HG03064 (cell line): Measurements from ENCODE around the gene CD58.

ENCODE experiments used
- ATAC-seq: cut with Tn5 transposase; IDR thresholded peaks from one replicate; pipeline ENCODE4 v1.9.1; 2021; ENCODE audit warnings: low read depth; ENCODE audit not compliant: unreplicated experiment

CD58 gene

GRCh38 chr1:116476321-116476720 is 94.5 kb downstream of the CD58 start:
- no peak for ATAC-seq

GRCh38 chr1:116475850-116476218 is 95.0 kb downstream of the CD58 start:
- no peak for ATAC-seq

DNA sequence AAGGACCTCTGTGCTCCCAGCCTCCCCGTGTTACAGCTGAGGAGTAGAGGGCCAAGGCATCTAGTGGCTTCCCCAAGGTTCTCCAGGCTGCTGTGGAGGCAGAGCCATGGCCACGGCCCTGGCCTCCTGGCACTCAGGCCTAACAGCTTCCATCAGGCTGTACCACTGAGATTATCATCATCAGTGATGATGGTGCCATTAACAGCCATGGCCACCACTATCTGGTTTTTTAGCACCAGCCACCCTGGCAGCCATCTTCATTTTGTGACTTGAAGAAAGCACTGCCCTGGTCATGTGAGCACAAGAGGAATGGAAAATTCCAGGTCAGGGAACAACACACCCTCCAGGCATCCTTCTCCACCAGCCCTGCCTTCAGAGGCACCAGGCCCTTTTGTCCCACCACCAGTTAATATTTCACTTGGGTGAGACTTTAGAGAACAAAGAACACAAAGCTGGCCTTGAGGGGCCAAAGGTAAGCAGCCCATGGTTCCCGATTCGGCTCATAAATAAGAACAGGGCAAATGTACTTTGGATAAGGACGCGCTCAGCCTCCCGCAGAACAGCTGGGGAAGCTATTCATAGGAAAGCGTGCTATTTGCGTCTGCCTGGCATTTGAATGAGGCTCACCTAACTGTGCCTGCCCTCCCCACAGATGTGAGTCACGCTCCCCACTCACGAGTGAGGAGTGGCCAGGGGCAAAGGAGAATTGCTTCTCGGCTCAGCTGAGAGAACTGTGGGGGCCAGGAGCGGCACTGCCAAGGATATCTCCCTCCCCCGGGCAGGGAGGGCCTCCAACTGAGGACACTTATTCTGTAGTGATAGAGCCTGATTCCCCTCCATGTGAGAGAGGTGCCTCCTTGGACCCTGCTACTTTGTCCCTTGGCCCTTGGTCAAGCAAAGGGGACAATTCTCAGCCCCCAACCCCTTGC is 95.6 kb downstream of the CD58 start:
- no peak for ATAC-seq

DNA sequence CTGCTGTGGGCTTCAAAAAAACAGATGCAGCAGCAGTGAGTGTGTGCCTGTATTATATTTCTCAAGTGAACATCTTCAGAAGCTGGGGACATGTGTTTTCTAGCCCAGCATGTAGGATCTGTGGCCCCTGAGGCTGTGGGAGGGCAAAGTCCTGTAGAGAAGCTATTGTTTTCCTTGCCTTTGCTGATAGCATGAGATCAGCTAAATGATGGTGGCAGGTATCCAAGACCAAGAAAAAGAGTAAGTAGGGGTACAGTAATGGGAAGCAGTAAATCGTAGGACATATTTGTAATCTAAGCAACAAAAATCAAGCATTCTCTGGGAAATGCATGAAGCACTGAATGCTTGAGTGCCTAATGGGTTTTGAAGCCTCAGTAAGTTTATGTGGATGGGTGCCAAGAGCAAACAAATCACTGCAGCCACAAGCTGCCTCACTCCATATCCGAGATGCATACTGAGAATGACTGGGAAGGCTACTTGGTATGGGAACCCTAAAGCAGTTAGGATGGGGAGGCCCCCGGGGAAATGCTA is 98.3 kb downstream of the CD58 start:
- no peak for ATAC-seq

DNA sequence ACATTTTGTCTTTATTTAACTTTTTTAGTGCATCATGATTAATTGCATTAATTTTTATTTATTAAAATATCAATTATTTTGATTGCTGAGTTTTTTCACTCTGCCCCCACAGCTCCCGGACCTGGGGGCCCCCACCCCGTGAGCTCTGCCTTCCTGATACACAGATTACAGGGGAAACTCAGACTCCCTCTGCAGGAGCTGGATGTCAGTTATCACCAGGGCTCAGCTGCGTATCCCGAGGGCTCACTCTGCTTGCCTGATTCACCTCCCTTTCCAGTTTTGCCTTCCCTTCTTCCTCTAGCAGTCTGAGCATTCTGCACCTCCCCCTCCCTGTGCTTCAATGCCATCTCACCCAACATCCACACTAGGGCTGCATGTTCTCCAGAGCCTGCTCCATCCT is 99.6 kb downstream of the CD58 start:
- ATAC-seq, result no peak

- ATAC-seq, result no peak
Measured at GRCh38 chr1:116470671-116471070, 100.2 kb downstream of the CD58 start.

DNA sequence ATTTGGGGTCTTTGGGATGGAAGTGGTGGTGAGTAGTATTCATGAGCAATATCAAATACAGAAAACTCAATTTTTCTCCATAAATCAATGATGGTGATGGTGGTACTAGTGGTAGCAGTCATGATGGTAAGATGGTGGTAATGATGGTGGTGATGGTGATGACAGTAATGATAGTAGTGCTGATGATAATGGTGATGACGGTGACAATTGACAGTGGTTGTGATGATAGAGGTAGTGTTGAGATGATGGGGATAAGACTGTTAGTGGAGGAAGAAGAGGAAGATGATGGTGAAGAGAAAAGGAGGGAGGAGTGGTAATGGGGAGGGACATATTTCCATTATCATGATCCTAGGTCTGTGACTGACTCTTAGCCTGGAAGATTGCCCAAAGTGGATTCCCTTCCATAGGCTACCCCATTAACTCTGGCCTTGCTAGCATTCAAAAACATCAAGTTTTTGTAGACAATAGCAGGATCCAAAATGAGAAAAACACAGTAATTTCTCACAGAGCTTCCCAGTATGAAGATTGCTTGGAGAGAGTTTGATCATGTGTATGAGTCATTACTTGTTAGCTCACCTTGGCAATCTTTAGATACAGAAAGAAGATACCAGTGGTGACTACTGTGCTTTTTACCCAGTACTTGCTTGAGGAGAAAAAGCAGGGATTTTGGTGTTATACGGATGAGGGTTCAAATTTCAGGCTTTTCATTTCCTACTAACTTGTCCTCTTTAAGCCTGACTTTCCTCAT is 103.8 kb downstream of the CD58 start:
- ATAC-seq, result no peak

DNA sequence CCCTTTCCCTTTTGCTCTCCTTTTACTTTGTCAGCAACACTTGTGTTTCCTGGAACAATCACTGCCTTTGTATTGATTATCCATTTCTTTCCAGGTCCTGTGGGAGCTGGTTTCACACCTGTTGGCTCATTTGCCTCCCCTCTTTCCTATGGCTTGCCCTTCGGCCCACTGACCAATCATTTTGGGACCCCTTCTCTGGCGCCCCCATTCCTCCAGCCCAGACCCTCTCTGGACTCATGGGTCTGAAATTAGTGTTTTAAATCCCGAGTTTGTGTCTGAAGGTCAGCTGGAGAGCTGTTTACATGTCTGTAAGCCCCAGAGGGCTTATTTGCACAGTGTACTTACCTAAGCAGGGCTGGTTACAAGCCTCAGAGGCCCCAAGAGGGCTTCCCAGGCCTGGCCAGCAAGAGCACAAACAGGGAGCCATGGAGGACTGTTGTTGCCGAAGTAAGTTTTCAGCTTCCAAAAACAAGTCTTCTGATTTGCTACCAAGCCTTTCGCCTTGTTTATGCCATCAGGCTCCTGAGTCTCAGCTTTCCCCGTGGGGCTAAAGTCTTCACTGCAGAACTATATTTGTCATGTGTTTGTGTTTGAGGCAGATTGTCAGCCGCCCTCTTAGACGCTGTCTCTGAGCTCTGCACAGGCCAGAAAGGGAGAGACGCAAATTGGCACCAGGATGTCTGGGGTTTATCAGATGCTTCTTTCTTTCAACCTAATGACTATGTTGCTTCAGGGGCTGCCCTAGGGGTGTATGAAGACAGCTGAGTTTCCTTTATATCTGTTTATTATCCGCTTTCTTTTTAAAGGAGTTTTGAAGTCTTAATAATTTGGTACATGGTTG is 104.8 kb downstream of the CD58 start:
- no peak for ATAC-seq

DNA sequence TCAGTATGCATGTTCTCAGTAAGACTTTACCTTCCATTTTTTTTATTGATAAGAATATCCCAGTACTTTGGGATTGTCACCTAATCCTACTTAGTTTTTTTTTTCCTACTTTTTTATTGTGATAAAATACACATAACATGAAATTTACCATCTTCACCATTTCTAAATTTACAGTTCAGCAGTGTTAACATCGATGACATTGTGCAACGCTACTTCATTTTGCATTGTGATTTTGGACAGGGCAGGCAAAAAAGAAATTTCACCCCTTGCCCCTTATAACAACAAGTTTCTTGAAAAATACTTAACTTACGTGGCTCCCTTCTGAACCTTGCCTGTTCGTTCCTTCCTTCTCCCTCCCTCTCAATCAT is 105.4 kb downstream of the CD58 start:
- no peak for ATAC-seq
